Measurements from ENCODE around the gene ALDH4A1. TPM values are rescaled to one million over a fixed set of nuclear protein-coding genes. Genes with fewer than 3 reads are reported as not detected.

Gene ALDH4A1

DNA sequence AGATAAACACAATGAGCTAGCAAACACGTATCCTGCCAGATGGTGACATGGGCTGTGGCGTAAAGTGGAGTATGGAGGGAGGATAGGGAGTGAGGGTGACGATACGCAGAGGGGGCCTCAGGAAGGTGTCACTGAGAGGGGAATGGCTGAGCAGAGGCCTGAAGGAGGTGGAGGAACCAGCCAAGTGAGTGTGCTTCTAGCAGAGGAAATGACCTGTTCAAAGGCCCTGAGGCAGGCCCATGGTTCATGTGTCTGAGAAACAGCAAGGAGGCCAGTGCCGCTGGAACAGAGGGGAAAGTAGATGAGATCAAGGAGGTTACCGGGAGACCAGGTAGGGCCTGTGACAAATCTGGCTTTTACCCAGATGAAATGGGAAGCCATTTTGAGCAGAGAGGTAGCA, 78.9 kb downstream of the ALDH4A1 start:
- Histone ChIP-seq H3K56ac (ENCODE audit: low read length) (no peak overlapping the region), H3K27ac (ENCODE audit: low read depth, low read length) (no peak overlapping the region), H3K4me3 (ENCODE audit: low read length) (no peak overlapping the region), H3K18ac (ENCODE audit: low read length) (no peak overlapping the region), H3K27me3 (ENCODE audit: insufficient read depth, low read length, poor library complexity) (no peaks in the 10 kb centered on the region), H2AK5ac (ENCODE audit: low read length) (no peak overlapping the region), H3K79me2 (ENCODE audit: control insufficient read depth, insufficient read depth, low read length) (no peaks in the 10 kb centered on the region), H3K4me1 (ENCODE audit: control insufficient read depth, low read depth, low read length) (no peaks in the 10 kb centered on the region), H4K8ac (ENCODE audit: low read depth, low read length) (no peak overlapping the region), H3K4ac (ENCODE audit: low read depth, low read length) (no peak overlapping the region), H3K36me3 (ENCODE audit: control insufficient read depth, insufficient read depth, low read length) (no peaks in the 10 kb centered on the region), H3K4me2 (ENCODE audit: low read length) (no peak overlapping the region), H2BK120ac (ENCODE audit: low read depth, low read length) (no peak overlapping the region), H2BK15ac (replicated peaks; ENCODE audit: low read depth) (no peak overlapping the region), H3K79me1 (ENCODE audit: low read length) (no peaks in the 10 kb centered on the region), H3K23ac (ENCODE audit: low read length) (no peak overlapping the region), H3K9ac (ENCODE audit: low read length) (no peak overlapping the region), H2BK5ac (ENCODE audit: low read length) (no peak overlapping the region), H4K5ac (ENCODE audit: low read length) (no peak overlapping the region)
- no CpG with 5 or more reads among the region's 6 CpGs for WGBS (ENCODE audit: extremely low coverage, insufficient coverage, low lambda C conversion rate)
- DNase-seq = no peak

Small RNA genes within 50 kb of the gene (small RNA-seq; reads per million reads assigned to genes)
- gene MIR1290 (ENCODE audit: insufficient read depth) (not detected), gene MIR4695 (ENCODE audit: insufficient read depth) (not detected)
